HEK293 (cell line): Measurements from ENCODE around the gene SRRM2.

Experiments used
- CTCF ChIA-PET: fragments of 350-600 bp; formaldehyde crosslinking; extraction: SDS; loops from one replicate; lab custom pipeline; 2021; ENCODE audit warnings: antibody characterized with exemption; lab: Yijun Ruan, JAX
- POLR2A ChIA-PET: fragments of 300-600 bp; formaldehyde crosslinking; extraction: SDS; loops from one replicate; lab custom pipeline; 2020; ENCODE audit warnings: antibody characterized with exemption, inconsistent platforms; lab: Yijun Ruan, JAX
- H3K27ac ChIP-seq: fragments of 200-500 bp; sonication (Bioruptor generic); 2 replicates; pipeline ENCODE4 v1.5.1; 2014; ENCODE audit warnings: low read depth, low read length, control low read depth, inconsistent platforms; ENCODE audit errors: extremely low read depth
- H3K36me3 ChIP-seq, 2 experiments: fragments of 200-500 bp in 1 of 2; sonication (Bioruptor generic) in 1 of 2; 1 replicate in 1 of 2; 2 replicates in 1 of 2; pipeline ENCODE4 v1.5.1; 2014 to 2017; ENCODE audit warnings: inconsistent platforms in 2 of 2, low read length in 2 of 2; ENCODE audit not compliant: control insufficient read depth in 2 of 2, insufficient read depth in 1 of 2
- H3K4me1 ChIP-seq: fragments of 200-500 bp; sonication (Bioruptor generic); 2 replicates; pipeline ENCODE4 v1.5.1; 2014; ENCODE audit warnings: mild to moderate bottlenecking, low read length, inconsistent platforms; ENCODE audit not compliant: control insufficient read depth, insufficient read depth
- H3K4me3 ChIP-seq: 2 replicates; pipeline ENCODE4 v1.5.1; 2011; ENCODE audit warnings: low read depth, mild to moderate bottlenecking, control low read depth, low read length, moderate library complexity
- H3K9me3 ChIP-seq: fragments of 200-500 bp; sonication (Bioruptor generic); 2 replicates; pipeline ENCODE4 v1.5.1; 2014; ENCODE audit warnings: low read depth, low read length, inconsistent platforms; ENCODE audit not compliant: control insufficient read depth, insufficient read depth
- BCL11A ChIP-seq: fragments of 450-650 bp; formaldehyde crosslinking; IDR thresholded peaks from 2 replicates; pipeline ENCODE4 v1.5.1; 2016; ENCODE audit warnings: low read depth, missing biosample characterization, missing genetic modification characterization
- PRDM4 ChIP-seq: fragments of 450-650 bp; formaldehyde crosslinking; IDR thresholded peaks from 2 replicates; pipeline ENCODE4 v1.5.1; 2017; ENCODE audit warnings: missing biosample characterization, missing genetic modification characterization
- ZIC2 ChIP-seq: fragments of 450-650 bp; formaldehyde crosslinking; IDR thresholded peaks from 2 replicates; pipeline ENCODE4 v1.5.1; 2016; ENCODE audit warnings: missing biosample characterization, missing genetic modification characterization
- ZNF121 ChIP-seq: fragments of 450-650 bp; formaldehyde crosslinking; IDR thresholded peaks from 2 replicates; pipeline ENCODE4 v1.5.1; 2016; ENCODE audit warnings: missing biosample characterization, missing genetic modification characterization
- ZNF16 ChIP-seq: fragments of 450-650 bp; formaldehyde crosslinking; IDR thresholded peaks from 2 replicates; pipeline ENCODE4 v1.5.1; 2016; ENCODE audit warnings: low read depth, missing biosample characterization, missing genetic modification characterization
- ZNF214 ChIP-seq: fragments of 450-650 bp; formaldehyde crosslinking; IDR thresholded peaks from 2 replicates; pipeline ENCODE4 v1.5.1; 2017; ENCODE audit warnings: missing biosample characterization, mild to moderate bottlenecking, missing genetic modification characterization, borderline replicate concordance
- ZNF433 ChIP-seq: fragments of 450-650 bp; formaldehyde crosslinking; IDR thresholded peaks from 2 replicates; pipeline ENCODE4 v1.5.1; 2016; ENCODE audit warnings: missing biosample characterization, missing genetic modification characterization, low read depth
- ZNF449 ChIP-seq: fragments of 450-650 bp; formaldehyde crosslinking; IDR thresholded peaks from 2 replicates; pipeline ENCODE4 v1.5.1; 2017; ENCODE audit warnings: missing biosample characterization, mild to moderate bottlenecking, missing genetic modification characterization, moderate library complexity
- ZNF596 ChIP-seq: fragments of 450-650 bp; IDR thresholded peaks from 2 replicates; pipeline ENCODE4 v1.5.0; 2018; ENCODE audit warnings: missing biosample characterization, mild to moderate bottlenecking, missing genetic modification characterization, moderate library complexity
- ZNF600 ChIP-seq: fragments of 450-650 bp; formaldehyde crosslinking; IDR thresholded peaks from 2 replicates; pipeline ENCODE4 v1.5.1; 2016; ENCODE audit warnings: missing biosample characterization, missing genetic modification characterization
- ZNF610 ChIP-seq: fragments of 450-650 bp; formaldehyde crosslinking; IDR thresholded peaks from 2 replicates; pipeline ENCODE4 v1.5.1; 2016; ENCODE audit warnings: missing biosample characterization, missing genetic modification characterization, borderline replicate concordance
- ZNF621 ChIP-seq: fragments of 450-650 bp; formaldehyde crosslinking; IDR thresholded peaks from 2 replicates; pipeline ENCODE4 v1.5.1; 2017; ENCODE audit warnings: missing biosample characterization, missing genetic modification characterization
- ZNF692 ChIP-seq: fragments of 450-650 bp; formaldehyde crosslinking; IDR thresholded peaks from 2 replicates; pipeline ENCODE4 v1.5.1; 2016; ENCODE audit warnings: missing biosample characterization, missing genetic modification characterization
- ZNF843 ChIP-seq: fragments of 450-650 bp; formaldehyde crosslinking; IDR thresholded peaks from 2 replicates; pipeline ENCODE4 v1.5.1; 2016; ENCODE audit warnings: missing biosample characterization, missing genetic modification characterization

SRRM2 gene

GRCh38 chr16:2708290-2708639 is 44.2 kb upstream of the SRRM2 start:
- ChIA-PET POLR2A (interaction anchor here (0.6 to 0.7 kb wide), 2 partner anchors 44 to 334 kb away, joined by 3 read pairs; partner anchors contain the start of gene SRRM2), CTCF (interaction anchor here (0.5 kb wide), 1 partner anchor 145 kb away, joined by 3 read pairs; no protein-coding TSS in a partner anchor)
- H3K4me1 ChIP-seq, result no peaks in the 10 kb centered on the region
- no peaks in the 10 kb centered on the region for H3K9me3 ChIP-seq
- peaks cover 0 to 64% of the 10 kb centered on the region in 2 experiments; a peak in 1 of 3 replicates for H3K36me3 ChIP-seq
- no peak overlapping the region for H3K4me3 ChIP-seq
- TF ChIP-seq BCL11A (tag by site-specific recombination) (no peak), PRDM4 (peak; percentile 71), ZNF214 (tag by site-specific recombination) (no peak)
- no peak overlapping the region for H3K27ac ChIP-seq

- Histone ChIP-seq H3K4me1 (no peaks in the 10 kb centered on the region), H3K36me3 (peaks cover 0 to 58% of the 10 kb centered on the region in 2 experiments; a peak in 1 of 3 replicates), H3K4me3 (no peak overlapping the region), H3K27ac (no peak overlapping the region), H3K9me3 (no peaks in the 10 kb centered on the region)
- POLR2A ChIA-PET, result no interaction called here
- TF ChIP-seq ZNF121 (tag by site-specific recombination) (peak; percentile 84), ZNF843 (tag by site-specific recombination) (no peak), ZNF610 (tag by site-specific recombination) (no peak), ZNF596 (tag by site-specific recombination) (no peak), ZNF449 (tag by site-specific recombination) (no peak)
- CTCF ChIA-PET, result no interaction called here
Observed at GRCh38 chr16:2708955-2709587, 43.4 kb upstream of the SRRM2 start.

- no peak overlapping the region for H3K27ac ChIP-seq
- POLR2A ChIA-PET, result no interaction called here
- H3K4me3 ChIP-seq, result no peak overlapping the region
- H3K36me3 ChIP-seq, result peaks cover 0 to 53% of the 10 kb centered on the region in 2 experiments; a peak in 1 of 3 replicates
- H3K4me1 ChIP-seq, result no peaks in the 10 kb centered on the region
- CTCF ChIA-PET, result interaction anchor here (0.6 kb wide), 1 partner anchor 48 kb away, joined by 5 read pairs; no protein-coding TSS in a partner anchor
- no peak for TF ChIP-seq ZNF621 (tag by site-specific recombination)
- 0 out of 2 replicates have a peak, but pooled peaks have one; percentile 7 for TF ChIP-seq ZIC2
- TF ChIP-seq, all 188 proteins: peak for 1
- H3K9me3 ChIP-seq, result no peaks in the 10 kb centered on the region
Observed at GRCh38 chr16:2709588-2709984, 42.9 kb upstream of the SRRM2 start.

- ChIA-PET CTCF (interaction anchor here (0.6 kb wide), 2 partner anchors 48 to 120 kb away, joined by 4 to 5 read pairs; no protein-coding TSS in a partner anchor), POLR2A (interaction anchor here (0.5 kb wide), 1 partner anchor 36 kb away, joined by 3 read pairs; no protein-coding TSS in a partner anchor)
- no peaks in the 10 kb centered on the region for H3K4me1 ChIP-seq
- no peaks in the 10 kb centered on the region for H3K9me3 ChIP-seq
- no peak for TF ChIP-seq ZNF16 (tag by site-specific recombination)
- TF ChIP-seq ZNF600 (tag by site-specific recombination), result peak; percentile 30; the same call in 1 of the 2 replicates
- TF ChIP-seq ZNF692 (tag by site-specific recombination), result no peak
- TF ChIP-seq ZNF433, result no peak
- peaks cover 0 to 47% of the 10 kb centered on the region in 2 experiments; a peak in 1 of 3 replicates for H3K36me3 ChIP-seq
- no peak overlapping the region for H3K4me3 ChIP-seq
- H3K27ac ChIP-seq, result no peak overlapping the region
Observed at GRCh38 chr16:2710021-2710710, 42.3 kb upstream of the SRRM2 start.
